ENCODE measurements around the gene SCAPER. TPM values are rescaled to one million over a fixed set of nuclear protein-coding genes. Genes with fewer than 3 reads are reported as not detected.

The SCAPER gene
- polyA plus RNA-seq, 3 donors: 24.0 to 28.2 (median 25.3) TPM

DNA sequence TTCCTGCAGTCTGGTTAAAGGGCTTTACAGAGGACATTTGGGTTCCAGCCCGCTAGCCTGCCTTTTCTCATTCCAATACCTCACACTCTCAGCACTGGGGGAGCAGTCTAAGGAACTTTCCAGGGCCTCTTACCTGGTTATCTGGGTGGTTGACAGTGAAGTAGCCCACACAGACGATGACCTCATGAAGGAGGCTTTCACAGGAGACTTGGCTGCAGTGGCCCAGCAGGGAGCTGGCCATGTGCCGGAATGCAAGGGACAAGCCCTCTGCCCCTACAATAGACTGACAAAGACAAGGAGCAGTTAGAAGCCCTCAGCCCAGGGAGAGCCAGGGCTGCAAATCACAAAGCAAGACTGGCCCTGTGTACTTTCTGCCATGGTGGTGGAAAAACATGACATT, 529.1 kb downstream of the SCAPER start:
- DNase-seq: no peak

DNA sequence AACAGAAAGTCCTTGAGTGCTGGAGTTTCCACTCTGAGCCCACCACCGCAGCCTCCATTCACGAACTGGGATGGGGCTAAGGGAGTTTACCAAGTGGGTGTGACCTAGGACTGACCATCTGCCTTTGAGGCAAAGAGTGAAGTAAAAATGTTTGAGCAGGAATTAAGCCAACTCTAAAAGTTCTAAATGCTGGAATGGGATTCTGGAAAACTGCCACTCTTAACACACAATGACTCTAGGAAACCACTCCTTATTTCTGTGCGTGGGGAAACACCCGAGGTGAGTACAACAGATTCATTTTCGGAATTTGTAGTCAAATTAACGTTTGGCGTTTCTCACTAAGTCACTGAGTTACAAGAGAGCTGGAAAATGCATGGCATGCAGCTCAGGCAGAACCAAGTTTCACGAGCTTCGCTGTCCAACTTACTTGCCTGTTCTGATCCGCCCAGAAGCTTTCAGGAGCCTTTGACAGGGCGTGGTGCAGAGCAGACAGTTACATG, 537.0 kb downstream of the SCAPER start:
- no peak for DNase-seq

DNA sequence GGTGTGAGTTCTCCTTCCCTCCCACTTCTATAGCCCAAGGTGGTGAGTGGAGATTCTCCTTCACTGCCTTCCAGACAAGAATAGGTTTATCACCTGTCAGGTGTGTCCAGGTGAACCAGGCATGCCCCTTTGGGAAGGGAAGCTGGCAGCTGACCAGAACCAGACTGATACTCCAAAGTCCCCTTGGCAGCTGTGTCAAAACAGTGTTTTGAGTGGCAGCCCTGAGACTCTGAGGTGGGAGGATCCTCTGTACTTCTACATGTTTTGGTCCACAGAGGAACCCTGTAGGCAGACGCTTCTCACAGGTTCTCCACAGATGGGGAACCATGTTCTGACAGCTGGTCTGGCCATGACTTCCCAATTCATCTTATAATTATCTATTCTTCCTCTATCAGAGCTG, 538.4 kb downstream of the SCAPER start:
- DNase-seq: no peak

DNA sequence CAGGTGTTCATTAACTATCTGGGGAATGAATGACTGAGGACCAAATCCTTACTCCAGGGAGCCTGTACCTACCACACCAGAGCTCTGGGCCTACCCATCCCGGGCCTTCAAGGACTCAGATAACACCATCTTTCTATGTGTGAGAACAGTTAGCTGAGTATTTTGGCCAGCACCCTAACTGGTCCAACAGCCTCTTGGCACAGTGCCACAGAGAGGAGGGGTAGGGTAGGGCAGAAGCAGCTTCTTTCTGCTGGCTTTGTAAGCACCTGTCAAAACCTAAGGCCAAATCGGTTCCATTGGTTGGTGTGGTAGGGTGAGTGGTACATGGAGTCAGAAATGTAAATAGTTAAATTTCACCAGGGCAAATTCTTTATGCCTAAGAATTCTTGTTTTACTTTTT, 541.9 kb downstream of the SCAPER start:
- no peak for DNase-seq

DNA sequence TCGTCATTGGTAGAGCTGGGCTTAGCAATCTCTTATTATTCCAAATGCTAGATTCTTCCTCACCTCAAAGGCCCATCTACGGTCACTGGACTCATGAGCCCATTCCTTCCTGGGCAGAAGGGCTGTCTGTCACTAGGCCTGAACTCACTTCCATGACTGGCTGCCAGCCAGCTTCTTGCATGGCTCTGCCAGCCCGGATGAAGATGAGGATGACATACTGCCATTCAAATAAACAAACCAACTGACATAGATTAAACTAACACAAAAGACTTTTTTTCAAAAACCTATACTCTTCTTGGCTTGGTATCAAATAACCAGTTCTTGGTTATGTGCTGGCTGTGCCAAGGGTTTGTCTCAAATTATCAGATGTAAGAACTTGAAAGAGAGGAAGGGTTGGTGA, 544.7 kb downstream of the SCAPER start:
- no peak for DNase-seq

DNA sequence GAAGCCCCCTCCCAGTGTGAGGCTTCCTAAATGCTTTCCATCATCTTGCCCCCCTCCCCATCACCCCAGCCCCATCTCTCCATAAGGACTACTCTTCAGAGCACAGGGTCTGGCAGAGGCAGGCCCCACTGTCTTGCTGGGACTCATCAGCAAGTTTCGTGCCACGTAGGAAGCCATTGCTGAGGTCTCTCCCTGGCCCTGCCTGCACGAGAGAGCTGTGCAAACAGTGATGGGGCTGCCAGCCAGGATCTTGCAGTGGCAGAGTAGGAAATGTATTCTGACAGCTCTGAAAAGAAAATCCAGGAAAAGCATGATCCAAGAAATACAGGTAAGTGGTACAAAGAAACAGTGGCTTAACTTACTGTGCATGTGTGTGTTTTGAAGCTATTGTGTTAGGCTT, 546.0 kb downstream of the SCAPER start:
- DNase-seq: no peak

DNA sequence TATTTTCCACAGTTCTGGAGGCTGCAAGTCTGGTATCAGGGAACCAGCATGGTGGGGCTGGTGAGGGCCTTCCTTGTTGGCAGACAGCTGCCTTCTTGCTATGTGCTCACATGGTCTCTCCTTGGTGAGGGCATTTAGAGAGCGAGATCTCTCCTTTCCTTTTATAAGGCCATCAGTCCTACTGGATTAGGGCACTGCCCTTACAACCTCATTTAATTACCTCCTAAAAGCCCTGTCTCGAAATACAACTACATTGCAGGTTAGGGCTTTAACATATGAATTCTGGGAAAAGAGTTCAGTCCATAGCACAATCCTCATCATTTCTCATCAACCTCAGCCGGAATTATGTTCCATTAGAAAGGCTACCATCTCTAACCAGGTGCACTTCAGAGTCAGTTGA, 546.7 kb downstream of the SCAPER start:
- DNase-seq: no peak

DNA sequence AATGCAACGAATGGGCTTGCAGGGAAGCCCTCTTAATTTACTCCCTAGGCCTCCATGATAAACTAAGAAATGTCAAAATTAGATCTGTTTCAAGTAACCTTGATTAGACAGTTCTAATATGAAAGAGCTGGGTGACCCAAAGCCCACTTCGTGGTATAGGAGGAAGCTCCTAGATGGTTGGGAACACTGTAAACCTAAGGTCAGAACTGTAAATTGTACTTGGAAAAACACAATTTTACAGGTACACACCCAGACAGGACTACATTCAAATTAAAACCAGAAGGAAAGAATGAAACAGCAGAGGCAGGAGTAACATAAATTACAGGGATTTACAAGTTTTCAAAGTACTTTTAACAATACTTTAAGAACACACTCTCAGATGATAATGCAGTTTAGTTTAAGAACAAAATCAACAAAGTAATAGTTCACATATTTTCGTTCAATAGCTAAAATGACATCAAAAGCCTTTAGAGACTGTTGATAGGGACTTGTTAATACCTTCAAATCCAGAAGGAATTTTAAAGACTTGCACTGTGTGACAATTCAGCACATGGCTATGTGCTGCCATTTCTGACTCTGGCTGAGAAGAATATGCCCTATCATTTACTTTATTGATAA, 550.2 kb downstream of the SCAPER start:
- DNase-seq: no peak

DNA sequence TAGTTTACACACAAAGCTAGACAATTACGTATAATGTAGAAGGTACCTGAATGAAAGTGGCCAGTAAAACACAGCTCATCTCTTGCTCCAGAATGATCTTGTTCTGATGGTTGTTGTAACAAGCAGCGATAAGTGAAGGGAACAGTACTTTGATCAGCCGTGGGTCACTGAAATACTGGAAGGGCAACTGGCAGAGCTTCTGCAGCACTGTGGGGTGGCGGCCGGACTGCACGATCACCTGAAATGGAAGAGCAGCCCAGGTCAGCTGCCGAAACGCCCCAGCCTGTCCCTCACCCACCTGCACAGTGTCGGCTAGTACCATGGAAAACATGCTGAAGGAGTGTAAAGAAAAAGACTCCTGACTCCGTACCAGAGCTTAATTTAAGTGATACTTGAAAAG, 551.2 kb downstream of the SCAPER start:
- DNase-seq: no peak

DNA sequence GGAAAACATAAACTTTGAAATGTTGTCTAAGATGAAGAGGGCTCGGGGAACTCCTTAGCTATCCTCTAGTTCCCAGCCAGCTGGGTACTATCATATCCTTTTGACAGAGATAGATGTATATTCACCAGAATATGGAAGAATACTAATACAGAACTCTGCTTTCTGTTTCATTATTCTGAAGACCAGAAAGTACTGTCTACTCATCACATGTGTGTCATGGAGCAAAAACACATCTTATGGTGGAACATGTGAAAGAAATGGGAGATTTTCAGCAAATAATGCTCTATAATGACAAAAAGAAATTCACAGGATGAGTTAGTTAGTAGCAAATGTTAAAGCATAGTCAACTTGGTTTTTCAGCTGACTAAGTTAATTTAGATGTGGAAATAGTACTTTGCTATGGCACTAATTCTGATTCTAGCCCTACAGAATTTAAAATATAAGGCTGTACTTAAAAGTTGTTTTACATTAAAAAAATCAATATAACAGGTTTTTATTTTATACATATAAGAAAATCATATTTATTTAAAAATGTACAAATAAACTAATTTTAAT, 552.0 kb downstream of the SCAPER start:
- DNase-seq: no peak

DNA sequence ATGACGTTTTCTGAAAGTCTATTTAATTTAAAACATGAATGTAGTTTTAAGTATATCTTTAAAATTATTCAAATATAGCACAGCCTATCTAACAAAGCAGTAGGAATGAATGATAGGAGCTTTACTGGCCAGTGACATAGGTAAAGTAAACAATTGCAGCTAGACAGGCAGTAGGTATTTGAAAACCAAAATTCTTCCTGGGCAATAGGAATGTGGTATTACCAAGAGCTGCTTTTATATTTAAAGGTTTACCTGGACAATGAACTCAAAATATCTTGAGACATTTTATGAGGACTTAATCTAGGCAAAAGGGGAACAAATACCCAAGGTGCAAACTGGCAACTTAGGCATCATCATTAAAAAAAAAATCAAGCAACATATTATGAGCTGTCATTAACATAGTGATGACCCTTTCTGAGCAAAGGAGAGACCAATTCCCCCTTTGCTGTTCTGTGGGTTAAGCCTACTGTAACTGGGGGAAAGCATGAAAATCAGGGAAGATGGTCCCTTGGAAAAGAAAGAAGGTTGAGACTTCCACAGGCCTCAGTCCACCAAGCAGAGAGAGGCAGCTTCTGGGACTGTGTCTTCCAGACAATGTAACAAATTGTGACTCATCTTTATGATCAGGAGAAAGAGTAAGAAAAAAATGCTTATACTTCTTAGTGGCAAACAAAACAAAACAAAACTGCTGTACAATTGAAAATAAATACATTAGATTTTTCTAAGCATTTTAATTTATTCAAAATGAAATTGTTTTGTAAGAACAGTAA, 555.7 kb downstream of the SCAPER start:
- DNase-seq: no peak

DNA sequence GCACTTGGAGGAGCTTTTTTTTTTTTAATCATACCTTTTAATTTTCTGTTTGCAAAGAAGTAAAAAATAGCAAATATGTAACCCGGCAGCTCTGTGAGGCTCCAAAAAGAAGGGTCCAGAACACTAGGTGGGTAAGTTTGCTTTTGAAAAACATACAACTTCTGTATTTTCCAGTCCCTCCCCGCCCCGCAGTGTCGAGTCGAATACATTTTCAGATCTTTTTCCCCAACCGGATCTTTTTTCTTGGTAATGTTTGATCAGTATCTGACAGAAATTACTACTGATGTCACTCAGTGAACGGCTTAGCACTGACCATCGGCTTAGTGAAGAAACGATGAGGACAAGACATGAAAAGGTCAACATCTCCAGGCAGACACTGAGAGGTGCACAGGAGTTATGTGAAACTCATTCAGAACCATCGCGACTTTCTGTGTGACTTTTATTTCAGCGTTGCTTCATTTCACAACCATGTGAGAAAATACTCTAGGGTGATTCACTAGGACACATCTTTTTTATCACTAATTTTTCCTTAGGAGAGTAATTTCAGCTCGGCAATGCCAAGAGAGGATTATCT, 557.6 kb downstream of the SCAPER start:
- no peak for DNase-seq

DNA sequence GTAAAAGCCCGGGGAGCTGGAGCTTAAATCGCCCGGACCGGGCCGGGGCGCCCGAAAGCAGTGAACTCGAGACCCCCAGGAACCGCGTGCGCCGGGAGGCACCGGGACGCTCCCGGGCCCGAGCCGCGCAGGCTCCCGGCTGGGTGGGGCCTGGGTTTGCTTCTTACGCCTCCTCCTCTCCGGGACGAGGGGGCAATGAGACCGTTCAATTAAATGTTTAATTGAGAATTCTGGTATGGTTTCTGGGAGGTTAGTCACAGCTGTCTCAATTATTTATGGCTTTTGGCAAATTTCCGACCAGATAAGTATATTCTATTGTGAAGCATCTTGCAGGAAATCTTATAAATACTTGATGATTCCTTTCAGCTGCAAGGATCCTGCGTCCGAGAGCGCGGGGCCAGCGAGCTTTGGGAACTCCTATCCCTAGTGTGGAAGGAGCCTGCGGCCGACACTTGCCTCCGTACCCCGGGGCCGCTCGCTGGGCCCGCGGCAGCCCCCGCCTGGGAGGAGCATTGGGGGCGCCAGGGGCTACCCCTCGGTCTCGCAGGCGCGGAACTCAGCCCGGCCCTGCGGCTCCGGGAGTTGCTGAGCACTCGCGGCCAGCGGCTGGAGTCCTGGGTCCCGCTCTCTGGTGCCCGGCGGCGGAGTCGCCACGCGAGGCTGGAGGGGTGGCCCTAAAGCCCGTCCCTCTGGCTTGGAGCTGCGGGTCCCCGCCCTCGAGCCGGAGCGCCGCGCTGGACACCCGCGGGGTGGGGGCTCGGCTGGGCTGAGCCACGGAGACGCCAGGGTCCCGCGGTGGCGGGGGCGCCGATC, 558.3 kb downstream of the SCAPER start:
- DNase-seq: no peak

DNA sequence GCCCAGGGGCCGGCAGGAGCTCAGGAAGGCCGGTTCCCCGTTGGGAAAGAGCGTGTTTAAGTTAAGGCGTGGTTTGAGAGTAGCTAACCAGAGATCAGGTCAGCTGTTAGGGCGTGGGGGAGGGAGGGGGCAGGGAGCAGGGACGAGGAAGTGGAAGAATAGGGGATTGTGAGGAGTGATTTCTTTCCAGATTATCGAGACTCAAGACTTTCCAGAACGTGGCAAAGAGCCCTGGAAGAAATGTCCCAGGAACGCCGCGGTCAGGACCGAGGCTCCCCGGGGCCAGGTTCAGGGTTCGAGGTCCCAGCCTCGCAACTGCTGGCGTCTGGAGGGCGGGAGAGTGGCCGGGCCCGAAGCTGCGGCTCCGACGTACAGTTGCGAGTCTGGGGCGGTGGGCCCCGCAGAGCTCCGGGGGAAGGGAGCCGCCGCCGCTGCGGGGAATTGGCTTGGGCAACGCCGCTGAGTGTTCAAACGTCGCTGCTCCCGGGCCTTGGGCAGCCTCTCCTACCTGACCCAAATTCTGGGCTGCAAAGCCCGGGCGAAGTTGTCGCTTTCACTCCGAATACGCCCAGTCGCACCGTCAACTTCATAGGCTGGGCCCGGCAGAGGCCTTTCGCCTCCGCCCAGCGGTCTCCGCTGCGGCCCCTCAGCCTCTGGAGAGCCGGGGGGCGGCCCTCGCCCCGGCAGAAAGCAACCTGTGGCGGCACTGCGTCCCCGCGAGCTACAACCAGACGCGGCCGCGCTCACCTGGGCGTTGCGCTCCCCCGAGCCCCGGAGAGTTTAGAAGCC, 559.1 kb downstream of the SCAPER start:
- no peak for DNase-seq

DNA sequence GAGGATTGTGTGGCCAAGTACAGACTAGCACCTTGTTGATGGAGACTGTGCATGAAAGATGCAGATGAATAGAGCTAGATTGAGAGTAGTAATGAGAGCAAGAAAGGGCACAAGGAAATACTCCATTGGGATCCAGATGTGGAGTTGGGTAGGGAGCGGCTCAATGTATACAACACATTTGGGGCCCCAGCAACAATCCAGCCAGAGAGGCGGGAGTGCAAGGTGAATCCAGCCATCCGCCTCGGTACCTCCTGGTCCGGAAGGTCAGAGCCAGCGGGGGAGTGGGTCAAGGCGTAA, 559.6 kb downstream of the SCAPER start:
- DNase-seq: no peak

DNA sequence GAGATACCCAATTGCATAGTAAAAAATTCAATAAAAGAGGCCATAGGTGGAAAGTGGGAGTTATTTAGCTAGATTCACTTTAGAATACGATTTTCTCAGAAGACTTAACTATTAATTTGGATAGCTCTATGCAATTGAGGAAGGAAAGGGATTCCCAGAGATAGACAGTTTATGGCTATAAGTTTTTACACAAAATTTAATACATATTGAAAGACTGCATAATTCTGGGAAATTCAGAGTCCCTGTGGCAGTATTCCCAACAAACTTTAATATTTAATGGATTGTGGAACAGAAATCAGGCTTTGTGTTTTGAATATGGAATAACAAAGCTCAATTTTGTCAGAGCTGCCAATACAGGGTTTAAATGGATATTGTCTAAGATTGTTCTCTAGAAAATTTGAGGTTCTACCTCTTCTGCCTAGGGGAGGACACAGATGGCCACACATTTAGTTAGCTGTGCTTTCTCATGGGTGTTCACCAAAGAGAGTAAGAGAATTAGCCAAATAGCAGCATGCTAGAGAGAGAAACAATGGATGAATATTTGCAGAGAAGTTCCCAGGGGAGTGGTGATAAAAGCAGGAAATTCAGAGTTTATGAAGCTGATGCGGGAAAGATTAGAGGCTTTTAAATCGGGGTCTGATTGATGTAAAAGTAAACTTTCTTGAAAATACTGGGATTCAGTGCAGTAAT, 560.1 kb downstream of the SCAPER start:
- DNase-seq: no peak

DNA sequence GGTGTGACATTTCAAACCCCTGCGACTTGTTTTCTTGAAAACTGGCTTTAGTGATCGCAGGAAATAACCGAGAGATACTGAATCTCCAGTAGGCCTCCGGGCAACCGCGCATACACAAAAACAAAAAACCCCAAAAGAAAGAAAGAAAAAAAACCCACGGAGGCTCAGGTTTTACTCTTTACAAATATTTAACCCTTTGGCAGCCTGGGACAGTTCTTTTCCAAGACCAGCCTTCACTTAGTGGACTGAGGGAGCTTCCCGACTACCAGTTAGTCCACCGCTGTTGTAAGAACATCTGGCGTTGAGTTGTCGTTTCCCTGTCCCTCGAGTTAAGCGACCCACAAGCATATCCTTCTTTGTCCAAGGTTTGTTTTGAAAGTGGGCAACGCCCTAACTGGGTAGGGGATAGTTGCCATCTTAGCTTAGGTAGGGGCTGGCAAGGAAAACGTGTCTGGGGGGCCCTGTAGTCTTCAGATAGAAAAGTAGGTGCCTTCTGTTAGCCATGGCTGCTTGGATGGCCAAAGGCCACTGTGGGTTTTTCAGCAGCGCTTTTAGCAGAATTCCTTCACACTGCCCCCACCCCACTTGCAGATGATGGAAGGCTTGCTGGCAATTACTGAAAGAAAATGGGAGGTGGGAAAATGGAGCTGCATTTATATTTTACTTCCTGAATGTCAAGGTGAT, 561.7 kb downstream of the SCAPER start:
- DNase-seq: no peak

DNA sequence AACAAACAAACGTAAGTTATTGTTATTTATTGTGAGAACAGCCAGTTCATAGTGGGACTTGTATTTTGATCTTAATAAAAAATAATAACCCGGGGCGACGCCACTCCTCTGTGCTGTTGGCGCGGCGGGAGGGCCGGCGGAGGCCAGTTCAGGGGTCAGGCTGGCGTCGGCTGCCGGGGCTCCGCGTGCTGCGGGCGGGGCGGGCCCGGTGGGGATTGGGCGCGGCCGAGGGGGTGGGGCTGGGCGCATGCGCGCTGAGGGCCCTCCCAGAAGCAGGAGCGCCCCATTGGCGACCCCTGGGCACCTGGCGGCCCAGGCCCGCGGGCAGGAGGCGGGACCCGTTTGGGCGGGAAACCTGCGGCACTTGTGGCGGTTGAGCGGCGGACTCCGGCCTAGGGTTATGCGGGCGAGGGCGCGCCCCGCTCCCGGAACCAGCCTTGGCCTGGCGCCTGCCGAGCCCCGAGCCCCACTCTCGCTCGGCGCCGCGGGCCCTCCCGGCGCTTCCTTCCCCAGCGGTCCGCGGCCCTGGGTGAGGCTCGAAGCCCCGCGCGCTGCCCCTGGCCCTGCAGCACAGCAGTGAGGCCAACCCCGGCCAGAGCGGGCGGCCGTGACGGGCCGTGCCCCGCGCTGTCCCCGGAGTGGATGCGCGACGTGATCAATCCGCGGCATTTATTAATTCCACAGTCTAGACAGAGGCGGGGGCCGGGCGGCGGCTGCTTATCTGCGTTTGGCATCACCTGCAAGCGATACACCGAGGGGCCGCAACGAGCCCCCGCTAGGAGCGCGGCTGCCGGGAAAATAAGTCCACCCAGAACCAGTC, 562.5 kb downstream of the SCAPER start:
- DNase-seq: no peak

DNA sequence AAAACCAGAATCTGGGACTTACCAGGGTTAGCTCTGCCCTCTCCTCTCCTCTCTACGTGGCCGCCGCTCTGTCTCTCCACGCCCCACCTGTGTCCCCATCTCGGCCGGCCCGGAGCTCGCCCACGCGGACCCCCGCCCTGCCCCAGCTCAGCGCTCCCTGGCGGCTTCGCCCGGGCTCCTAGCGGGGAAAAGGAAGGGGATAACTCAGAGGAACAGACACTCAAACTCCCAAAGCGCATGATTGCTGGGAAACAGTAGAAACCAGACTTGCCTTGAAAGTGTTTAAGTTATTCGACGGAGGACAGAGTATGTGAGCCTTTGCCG, 563.1 kb downstream of the SCAPER start:
- no peak for DNase-seq

Data from renal pelvis (tissue), 4 donors.